Measurements from ENCODE around the gene BPIFB1.

The BPIFB1 gene

DNA sequence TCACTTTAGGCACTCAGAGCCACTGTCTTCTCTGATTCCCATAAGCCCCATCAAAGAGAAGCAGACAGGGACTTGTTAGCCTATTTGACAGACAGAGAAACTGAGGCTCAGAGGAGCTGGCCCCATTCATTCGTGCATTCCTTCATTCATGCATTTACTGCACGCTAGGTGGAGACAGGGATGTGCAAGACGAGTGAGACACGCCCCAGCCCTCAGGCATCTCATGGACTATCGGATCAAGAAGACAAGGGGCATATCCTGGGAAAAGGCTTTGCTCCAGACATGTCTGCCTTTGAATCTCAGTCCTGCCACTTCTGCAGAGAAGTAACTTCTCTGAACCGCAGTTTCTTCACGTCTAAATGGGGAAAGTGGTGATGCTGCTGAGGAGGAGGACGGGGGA, 54.1 kb downstream of the BPIFB1 start:
- WGBS, 2 experiments = 91 to 92% methylated on average over 8 of the region's 8 CpGs
- Histone ChIP-seq H3K27ac (ENCODE audit: insufficient read depth, low read depth, low read length, poor library complexity, severe bottlenecking) (no peak overlapping the region), H3K27me3 (ENCODE audit: control insufficient read depth, insufficient read depth, low read length, poor library complexity, severe bottlenecking) (no peaks in the 10 kb centered on the region), H3K36me3 (ENCODE audit: control insufficient read depth, insufficient read depth, low read length) (no peaks in the 10 kb centered on the region), H3K4me3 (ENCODE audit: insufficient read depth, low read depth, low read length) (no peak overlapping the region), H3K4me1 (ENCODE audit: control insufficient read depth, insufficient read depth, low read length) (no peaks in the 10 kb centered on the region), H3K9me3 (ENCODE audit: control insufficient read depth, low read length) (no peaks in the 10 kb centered on the region)

- WGBS, 2 experiments = 80 to 82% methylated on average over 6 of the region's 6 CpGs
- Histone ChIP-seq H3K4me1 (ENCODE audit: control insufficient read depth, insufficient read depth, low read length) (no peaks in the 10 kb centered on the region), H3K9me3 (ENCODE audit: control insufficient read depth, low read length) (no peaks in the 10 kb centered on the region), H3K27me3 (ENCODE audit: control insufficient read depth, insufficient read depth, low read length, poor library complexity, severe bottlenecking) (no peaks in the 10 kb centered on the region), H3K27ac (ENCODE audit: insufficient read depth, low read depth, low read length, poor library complexity, severe bottlenecking) (no peak overlapping the region), H3K36me3 (ENCODE audit: control insufficient read depth, insufficient read depth, low read length) (no peaks in the 10 kb centered on the region), H3K4me3 (ENCODE audit: insufficient read depth, low read depth, low read length) (no peak overlapping the region)
Observed at GRCh38 chr20:33337531-33338165, 54.6 kb downstream of the BPIFB1 start.

GRCh38 chr20:33338467-33339258, 55.6 kb downstream of the BPIFB1 start:
- H3K4me3 ChIP-seq (ENCODE audit: insufficient read depth, low read depth, low read length) = no peak overlapping the region
- no peaks in the 10 kb centered on the region for H3K9me3 ChIP-seq (ENCODE audit: control insufficient read depth, low read length)
- 92 to 94% methylated on average over 4 to 5 of the region's 5 CpGs for WGBS, 2 experiments
- no peaks in the 10 kb centered on the region for H3K4me1 ChIP-seq (ENCODE audit: control insufficient read depth, insufficient read depth, low read length)
- H3K27me3 ChIP-seq (ENCODE audit: control insufficient read depth, insufficient read depth, low read length, poor library complexity, severe bottlenecking) = no peaks in the 10 kb centered on the region
- no peak overlapping the region for H3K27ac ChIP-seq (ENCODE audit: insufficient read depth, low read depth, low read length, poor library complexity, severe bottlenecking)
- no peaks in the 10 kb centered on the region for H3K36me3 ChIP-seq (ENCODE audit: control insufficient read depth, insufficient read depth, low read length)

- Histone ChIP-seq H3K9me3 (ENCODE audit: control insufficient read depth, low read length) (no peaks in the 10 kb centered on the region), H3K4me3 (ENCODE audit: insufficient read depth, low read depth, low read length) (no peak overlapping the region), H3K4me1 (ENCODE audit: control insufficient read depth, insufficient read depth, low read length) (no peaks in the 10 kb centered on the region), H3K27me3 (ENCODE audit: control insufficient read depth, insufficient read depth, low read length, poor library complexity, severe bottlenecking) (no peaks in the 10 kb centered on the region), H3K27ac (ENCODE audit: insufficient read depth, low read depth, low read length, poor library complexity, severe bottlenecking) (no peak overlapping the region), H3K36me3 (ENCODE audit: control insufficient read depth, insufficient read depth, low read length) (no peaks in the 10 kb centered on the region)
- WGBS, 2 experiments = 70 to 71% methylated on average over 8 of the region's 8 CpGs
Observed at GRCh38 chr20:33339515-33340058, 56.6 kb downstream of the BPIFB1 start.

- 93 to 95% methylated on average over 4 of the region's 4 CpGs for WGBS, 2 experiments
- Histone ChIP-seq H3K4me3 (ENCODE audit: insufficient read depth, low read depth, low read length) (no peak overlapping the region), H3K36me3 (ENCODE audit: control insufficient read depth, insufficient read depth, low read length) (no peaks in the 10 kb centered on the region)
Observed at GRCh38 chr20:33343521-33343920, 60.5 kb downstream of the BPIFB1 start.

DNA sequence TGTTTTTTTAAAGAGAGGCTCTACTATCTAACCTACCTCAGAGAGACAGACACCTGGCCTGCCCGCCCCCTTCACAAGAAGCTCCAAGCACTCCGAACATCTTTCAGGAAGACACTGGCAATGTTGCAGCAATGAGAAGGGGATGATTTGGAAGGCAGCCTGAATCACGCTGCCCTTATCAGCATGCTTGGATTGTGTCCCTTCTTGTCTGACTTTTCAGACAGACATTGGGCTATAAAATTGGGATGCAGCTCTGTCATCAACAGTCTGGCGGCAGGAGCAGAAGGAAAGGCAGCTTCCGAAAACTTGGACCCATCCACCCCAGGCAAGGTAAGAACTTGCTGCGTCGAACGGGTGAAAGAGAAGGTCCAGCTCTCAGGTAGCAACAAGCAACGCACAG, 62.3 kb downstream of the BPIFB1 start:
- no peak overlapping the region for H3K4me3 ChIP-seq (ENCODE audit: insufficient read depth, low read depth, low read length)
- H3K9me3 ChIP-seq (ENCODE audit: control insufficient read depth, low read length) = no peaks in the 10 kb centered on the region
- no peaks in the 10 kb centered on the region for H3K36me3 ChIP-seq (ENCODE audit: control insufficient read depth, insufficient read depth, low read length)
- H3K4me1 ChIP-seq (ENCODE audit: control insufficient read depth, insufficient read depth, low read length) = peaks cover 3% of the 10 kb centered on the region
- no peaks in the 10 kb centered on the region for H3K27me3 ChIP-seq (ENCODE audit: control insufficient read depth, insufficient read depth, low read length, poor library complexity, severe bottlenecking)
- WGBS, 2 experiments = 94 to 95% methylated on average over 9 of the region's 9 CpGs
- no peak overlapping the region for H3K27ac ChIP-seq (ENCODE audit: insufficient read depth, low read depth, low read length, poor library complexity, severe bottlenecking)

More at GRCh38 chr20:33343521-33343920, 60.5 kb downstream of the BPIFB1 start:
- Histone ChIP-seq H3K9me3 (ENCODE audit: control insufficient read depth, low read length) (no peaks in the 10 kb centered on the region), H3K27me3 (ENCODE audit: control insufficient read depth, insufficient read depth, low read length, poor library complexity, severe bottlenecking) (no peaks in the 10 kb centered on the region), H3K27ac (ENCODE audit: insufficient read depth, low read depth, low read length, poor library complexity, severe bottlenecking) (no peak overlapping the region), H3K4me1 (ENCODE audit: control insufficient read depth, insufficient read depth, low read length) (peaks cover 1% of the 10 kb centered on the region)

GRCh38 chr20:33348136-33348937, 65.3 kb downstream of the BPIFB1 start:
- Histone ChIP-seq H3K4me3 (ENCODE audit: insufficient read depth, low read depth, low read length) (no peak overlapping the region), H3K9me3 (ENCODE audit: control insufficient read depth, low read length) (no peaks in the 10 kb centered on the region), H3K27me3 (ENCODE audit: control insufficient read depth, insufficient read depth, low read length, poor library complexity, severe bottlenecking) (no peaks in the 10 kb centered on the region), H3K4me1 (ENCODE audit: control insufficient read depth, insufficient read depth, low read length) (peaks cover 3% of the 10 kb centered on the region), H3K36me3 (ENCODE audit: control insufficient read depth, insufficient read depth, low read length) (peaks cover 3% of the 10 kb centered on the region), H3K27ac (ENCODE audit: insufficient read depth, low read depth, low read length, poor library complexity, severe bottlenecking) (no peak overlapping the region)
- WGBS, 2 experiments = 61 to 63% methylated on average over 11 of the region's 11 CpGs

GRCh38 chr20:33349493-33349892, 66.5 kb downstream of the BPIFB1 start:
- no peak overlapping the region for H3K27ac ChIP-seq (ENCODE audit: insufficient read depth, low read depth, low read length, poor library complexity, severe bottlenecking)
- no peaks in the 10 kb centered on the region for H3K9me3 ChIP-seq (ENCODE audit: control insufficient read depth, low read length)
- no peaks in the 10 kb centered on the region for H3K27me3 ChIP-seq (ENCODE audit: control insufficient read depth, insufficient read depth, low read length, poor library complexity, severe bottlenecking)
- H3K4me3 ChIP-seq (ENCODE audit: insufficient read depth, low read depth, low read length) = no peak overlapping the region
- peaks cover 3% of the 10 kb centered on the region for H3K4me1 ChIP-seq (ENCODE audit: control insufficient read depth, insufficient read depth, low read length)
- WGBS, 2 experiments = 95 to 97% methylated on average over 8 of the region's 8 CpGs
- H3K36me3 ChIP-seq (ENCODE audit: control insufficient read depth, insufficient read depth, low read length) = peaks cover 3% of the 10 kb centered on the region

DNA sequence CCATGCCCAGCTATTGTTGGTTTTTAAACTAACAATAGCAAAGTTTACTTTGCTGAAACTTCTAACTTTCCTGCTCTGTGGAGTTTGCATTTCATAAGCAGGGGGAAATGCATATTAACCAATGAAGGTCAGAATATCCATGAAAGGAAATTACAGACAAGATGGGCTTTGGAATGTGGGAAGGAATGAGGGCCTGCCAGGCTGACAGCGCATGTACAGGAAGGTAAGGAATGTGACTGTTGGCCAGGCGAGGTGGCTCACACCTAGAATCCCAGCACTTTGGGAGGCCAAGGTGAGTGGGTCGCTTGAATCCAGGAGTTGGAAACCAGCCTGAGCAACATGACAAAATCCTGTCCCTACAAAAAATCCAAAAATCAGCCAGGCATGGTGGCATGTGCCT, 68.7 kb downstream of the BPIFB1 start:
- Histone ChIP-seq H3K9me3 (ENCODE audit: control insufficient read depth, low read length) (no peaks in the 10 kb centered on the region), H3K27me3 (ENCODE audit: control insufficient read depth, insufficient read depth, low read length, poor library complexity, severe bottlenecking) (no peaks in the 10 kb centered on the region), H3K4me3 (ENCODE audit: insufficient read depth, low read depth, low read length) (no peak overlapping the region), H3K36me3 (ENCODE audit: control insufficient read depth, insufficient read depth, low read length) (peaks cover 3% of the 10 kb centered on the region), H3K27ac (ENCODE audit: insufficient read depth, low read depth, low read length, poor library complexity, severe bottlenecking) (no peak overlapping the region), H3K4me1 (ENCODE audit: control insufficient read depth, insufficient read depth, low read length) (peaks cover 3% of the 10 kb centered on the region)
- WGBS, 2 experiments = 60 to 61% methylated on average over 3 of the region's 3 CpGs

All from ectodermal cell (in vitro differentiated cells).